ENCODE results near the gene MRO. TPM values are rescaled to one million over a fixed set of nuclear protein-coding genes. Genes with fewer than 3 reads are reported as not detected.

The MRO gene
- total RNA-seq, 1 donor from 2014 or later: not detected

- no peak for DNase-seq
- no peaks in the 10 kb centered on the region for H3K4me1 Mint-ChIP-seq
Observed at GRCh38 chr18:50754297-50754696, 65.5 kb downstream of the MRO start.

DNA sequence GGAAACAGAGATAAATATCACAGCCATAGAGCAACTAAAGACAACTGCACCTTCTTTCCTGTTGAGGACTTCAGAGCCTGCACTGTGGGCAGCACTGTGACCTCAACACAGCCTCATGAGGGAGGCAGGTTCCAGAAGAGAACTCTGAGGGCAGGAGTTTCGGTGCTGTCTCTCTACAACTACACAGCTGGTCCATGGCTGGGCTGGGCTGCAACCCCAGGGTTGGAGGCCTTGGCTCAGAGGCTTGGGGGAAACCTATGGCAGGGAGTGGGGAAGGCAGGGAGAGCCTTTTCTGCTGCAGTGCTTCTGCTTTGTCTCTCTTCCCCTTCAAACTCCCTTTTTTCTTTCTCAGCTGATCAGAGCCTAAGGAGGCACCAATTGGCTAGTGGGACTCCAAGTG lies 66.5 kb downstream of the MRO start:
- intact Hi-C loops (cut with micrococcal nuclease): no loop called here
- no peaks in the 10 kb centered on the region for H3K4me1 Mint-ChIP-seq

More at GRCh38 chr18:50754297-50754696, 65.5 kb downstream of the MRO start:
- intact Hi-C loops (cut with micrococcal nuclease): no loop called here
- Mint-ChIP-seq H3K27me3 (peaks cover 9% of the 10 kb centered on the region), H3K4me3 (no peak overlapping the region), H3K9me3 (no peaks in the 10 kb centered on the region), H3K27ac (no peak overlapping the region), H3K36me3 (ENCODE audit: low read depth) (no peaks in the 10 kb centered on the region)

GRCh38 chr18:50751947-50752346 lies 67.9 kb downstream of the MRO start:
- Mint-ChIP-seq H3K27ac (no peak overlapping the region), H3K4me3 (no peak overlapping the region), H3K9me3 (no peaks in the 10 kb centered on the region), H3K4me1 (no peaks in the 10 kb centered on the region), H3K27me3 (peaks cover 9% of the 10 kb centered on the region), H3K36me3 (ENCODE audit: low read depth) (no peaks in the 10 kb centered on the region)
- intact Hi-C loops (cut with micrococcal nuclease): no loop called here
- DNase-seq: no peak

More for the DNA sequence above, 66.5 kb downstream of the MRO start:
- no peak overlapping the region for H3K4me3 Mint-ChIP-seq
- no peaks in the 10 kb centered on the region for H3K36me3 Mint-ChIP-seq (ENCODE audit: low read depth)
- H3K27me3 Mint-ChIP-seq: peaks cover 9% of the 10 kb centered on the region
- H3K9me3 Mint-ChIP-seq: no peaks in the 10 kb centered on the region
- no peak overlapping the region for H3K27ac Mint-ChIP-seq
- no peak for DNase-seq

GRCh38 chr18:50751490-50751889 lies 68.3 kb downstream of the MRO start:
- H3K4me3 Mint-ChIP-seq: no peak overlapping the region
- no peaks in the 10 kb centered on the region for H3K9me3 Mint-ChIP-seq
- no peak overlapping the region for H3K27ac Mint-ChIP-seq
- no peak for DNase-seq
- H3K4me1 Mint-ChIP-seq: no peaks in the 10 kb centered on the region
- intact Hi-C loops (cut with micrococcal nuclease): no loop called here
- no peaks in the 10 kb centered on the region for H3K36me3 Mint-ChIP-seq (ENCODE audit: low read depth)
- H3K27me3 Mint-ChIP-seq: peaks cover 9% of the 10 kb centered on the region

DNA sequence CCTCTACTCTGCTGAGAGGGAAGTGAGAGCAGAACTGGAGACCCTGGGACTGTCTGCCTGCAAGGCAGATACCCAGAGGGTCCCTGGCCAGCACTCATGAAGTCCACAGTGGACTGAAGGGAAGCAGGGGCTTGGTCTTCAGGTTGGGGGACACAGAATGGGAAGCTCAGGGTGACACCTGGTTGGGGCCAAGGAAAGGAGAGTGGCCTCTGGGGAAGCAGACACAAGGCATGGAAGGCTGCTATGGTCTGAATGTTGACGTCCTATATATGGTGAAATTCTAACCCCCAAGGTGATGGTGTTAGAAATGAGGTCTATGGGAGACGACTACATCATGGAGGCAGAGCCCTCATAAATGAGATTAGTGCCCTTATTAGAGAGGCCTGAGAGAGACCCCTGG lies 69.3 kb downstream of the MRO start:
- Mint-ChIP-seq H3K4me3 (no peak overlapping the region), H3K4me1 (no peaks in the 10 kb centered on the region), H3K36me3 (ENCODE audit: low read depth) (no peaks in the 10 kb centered on the region), H3K27ac (no peak overlapping the region), H3K9me3 (no peaks in the 10 kb centered on the region), H3K27me3 (peaks cover 7% of the 10 kb centered on the region)
- DNase-seq: no peak
- intact Hi-C loops (cut with micrococcal nuclease): no loop called here

- no peak for DNase-seq
- H3K36me3 Mint-ChIP-seq (ENCODE audit: low read depth): no peaks in the 10 kb centered on the region
Observed at GRCh38 chr18:50749945-50750344, 69.9 kb downstream of the MRO start.

DNA sequence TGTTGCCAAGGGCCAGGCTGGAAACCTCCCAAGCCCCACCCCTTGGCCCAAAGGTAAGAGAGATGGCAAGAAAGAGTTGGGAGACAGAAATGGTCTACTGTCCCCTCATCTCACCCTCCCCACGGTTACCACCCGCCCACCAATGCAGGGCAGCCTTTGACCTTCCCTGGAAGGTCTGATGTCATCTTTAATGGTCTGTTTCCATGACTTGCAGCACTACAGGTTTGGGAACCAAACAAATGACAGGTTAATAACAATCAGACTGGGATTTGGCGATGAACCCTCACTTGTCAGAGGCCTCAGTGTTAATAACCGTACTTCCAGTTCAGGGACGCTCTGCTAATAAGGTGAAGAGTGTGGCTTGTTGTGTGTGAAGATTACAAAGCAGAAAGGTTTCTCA lies 70.4 kb downstream of the MRO start:
- Mint-ChIP-seq H3K4me1 (no peaks in the 10 kb centered on the region), H3K4me3 (no peak overlapping the region), H3K27ac (no peak overlapping the region), H3K9me3 (no peaks in the 10 kb centered on the region), H3K36me3 (ENCODE audit: low read depth) (no peaks in the 10 kb centered on the region), H3K27me3 (peaks cover 7% of the 10 kb centered on the region)
- no peak for DNase-seq
- intact Hi-C loops (cut with micrococcal nuclease): no loop called here

More at GRCh38 chr18:50749945-50750344, 69.9 kb downstream of the MRO start:
- Mint-ChIP-seq H3K9me3 (no peaks in the 10 kb centered on the region), H3K4me3 (no peak overlapping the region), H3K4me1 (no peaks in the 10 kb centered on the region), H3K27me3 (peaks cover 7% of the 10 kb centered on the region), H3K27ac (no peak overlapping the region)
- intact Hi-C loops (cut with micrococcal nuclease): no loop called here

DNA sequence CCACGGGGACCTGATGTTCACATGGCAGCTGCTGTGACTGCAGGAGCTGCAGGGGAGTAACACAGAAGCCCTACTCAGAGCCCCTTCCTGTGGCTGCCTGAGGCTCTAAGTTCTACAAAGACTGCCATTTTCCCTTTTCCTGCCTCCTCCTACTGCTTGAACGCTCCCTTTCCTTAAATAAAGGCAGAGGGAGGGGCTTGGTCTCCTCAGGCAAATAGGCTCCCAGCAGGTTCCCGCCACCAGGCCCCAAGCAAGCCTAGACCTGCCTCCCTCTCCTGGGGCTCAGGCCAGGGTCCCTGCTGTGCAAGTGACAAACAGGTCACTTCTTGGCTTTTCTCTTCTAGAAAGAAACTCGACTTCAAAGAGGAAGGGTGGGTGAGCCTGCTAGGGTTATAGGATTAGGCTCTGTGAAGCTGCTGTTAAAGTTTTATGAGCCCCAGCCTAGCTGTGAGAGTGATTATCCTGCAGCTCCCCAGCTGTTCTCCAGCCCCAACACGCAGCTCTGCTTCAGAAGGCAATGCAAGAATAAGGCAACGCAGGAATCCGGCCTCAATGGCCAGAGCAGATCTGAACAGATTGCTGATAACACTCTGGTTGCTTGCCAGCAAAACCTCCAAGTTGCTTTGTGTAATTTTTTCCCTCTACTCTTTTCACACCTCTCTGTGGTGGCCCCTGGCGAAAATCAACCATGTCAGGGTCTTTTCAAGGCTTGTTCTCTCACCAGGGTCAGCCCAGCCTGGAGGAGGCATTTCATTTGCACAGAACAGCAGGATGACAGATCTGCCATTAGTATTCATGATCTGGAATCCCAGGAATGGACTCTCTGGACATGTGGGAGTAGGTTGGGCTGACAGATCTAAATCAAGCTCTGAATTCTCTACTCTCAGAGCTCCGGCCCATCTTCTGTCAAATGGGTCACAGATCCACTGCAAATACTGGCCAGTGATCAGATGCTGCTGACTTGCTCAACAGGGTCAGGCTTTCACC lies 71.3 kb downstream of the MRO start:
- DNase-seq: no peak
- Mint-ChIP-seq H3K27me3 (peaks cover 7% of the 10 kb centered on the region), H3K4me3 (no peak overlapping the region), H3K9me3 (no peaks in the 10 kb centered on the region), H3K4me1 (no peaks in the 10 kb centered on the region), H3K36me3 (ENCODE audit: low read depth) (no peaks in the 10 kb centered on the region), H3K27ac (no peak overlapping the region)
- intact Hi-C loops (cut with micrococcal nuclease): no loop called here

- Mint-ChIP-seq H3K4me1 (no peaks in the 10 kb centered on the region), H3K27ac (no peak overlapping the region), H3K36me3 (ENCODE audit: low read depth) (no peaks in the 10 kb centered on the region), H3K27me3 (peaks cover 7% of the 10 kb centered on the region), H3K9me3 (no peaks in the 10 kb centered on the region), H3K4me3 (no peak overlapping the region)
- no peak for DNase-seq
- intact Hi-C loops (cut with micrococcal nuclease): no loop called here
Observed at GRCh38 chr18:50747849-50748242, 72.0 kb downstream of the MRO start.

DNA sequence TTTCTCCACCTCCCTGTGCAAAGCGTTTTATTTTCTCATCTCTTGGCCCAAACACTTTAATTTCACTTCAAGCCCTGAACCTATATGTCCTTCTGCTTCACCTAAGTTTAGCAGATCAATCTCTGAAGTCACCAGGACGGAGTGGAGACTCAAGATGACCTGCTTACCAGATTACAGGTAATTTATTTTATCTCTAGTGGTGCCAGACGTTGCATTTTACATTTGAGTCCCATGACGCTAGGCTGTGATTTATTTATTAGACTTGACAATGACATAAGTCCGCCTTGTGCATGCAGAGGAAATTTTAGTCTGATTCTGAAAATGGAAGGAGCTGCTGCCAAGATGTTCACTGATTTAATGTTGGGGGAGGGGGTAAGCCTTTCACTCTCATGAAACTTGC lies 73.9 kb downstream of the MRO start:
- Mint-ChIP-seq H3K27ac (no peak overlapping the region), H3K36me3 (ENCODE audit: low read depth) (no peaks in the 10 kb centered on the region), H3K4me3 (no peak overlapping the region), H3K4me1 (no peaks in the 10 kb centered on the region), H3K27me3 (peaks cover 4% of the 10 kb centered on the region), H3K9me3 (no peaks in the 10 kb centered on the region)
- DNase-seq: no peak
- intact Hi-C loops (cut with micrococcal nuclease): no loop called here

Other genes starting within 250 kb of the MRO start
- gene ME2, start 59.1 kb upstream of the MRO start, total RNA-seq: 141 and 143 TPM in 2 replicates
- gene ELAC1, start 148.0 kb upstream of the MRO start, total RNA-seq: 6.8 and 7.0 TPM in 2 replicates
- 76.5 and 90.8 TPM in 2 replicates for gene SMAD4, start 210.2 kb upstream of the MRO start, total RNA-seq

Data from activated CD4-positive, alpha-beta T cell treated with anti-CD3 and anti-CD28 coated beads, Interleukin-2, amount 10 ng/mL, durations not matched to agents 24 days and 14 days (primary cell).